ENCODE results near the gene NEIL3. TPM values are rescaled to one million over a fixed set of nuclear protein-coding genes. Genes with fewer than 3 reads are reported as not detected.

Gene NEIL3
- total RNA-seq, 1 experiment from 2014 or later = 6.3 TPM

DNA sequence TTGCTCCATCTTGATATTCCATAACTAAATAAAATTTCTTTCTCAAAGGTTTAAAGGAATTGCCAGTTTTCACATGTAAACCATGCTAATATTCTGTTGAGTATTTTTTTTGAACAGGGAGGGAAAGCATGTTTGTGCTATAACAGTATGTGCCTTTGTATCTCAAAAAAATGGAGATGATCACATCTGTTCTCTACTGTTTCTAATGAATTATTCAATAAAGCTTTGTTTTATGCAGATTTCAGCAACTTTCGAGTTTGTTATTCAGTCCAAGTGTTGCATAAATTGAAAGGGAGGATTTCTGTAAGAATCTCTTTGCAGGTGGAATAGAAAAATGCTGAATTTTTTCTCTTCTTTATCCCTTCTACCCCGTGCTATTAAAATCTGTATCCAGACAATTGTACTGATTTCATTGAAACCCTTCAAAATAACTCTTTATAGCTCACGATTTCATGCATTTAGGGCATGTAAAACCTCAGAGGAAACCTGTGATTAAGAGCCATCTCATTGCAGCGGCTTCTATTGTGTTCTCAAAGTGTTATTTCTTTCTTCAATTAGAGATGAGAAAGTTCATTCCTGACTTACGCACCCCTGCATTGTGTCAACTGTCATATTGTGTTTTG lies 42.1 kb downstream of the NEIL3 start:
- Histone ChIP-seq H3K79me2 (ENCODE audit: insufficient read depth, low read length) (no peaks in the 10 kb centered on the region), H3K4ac (ENCODE audit: low read depth, low read length) (no peak overlapping the region), H2AK5ac (ENCODE audit: insufficient read length, low read length) (no peak overlapping the region), H3K4me1 (ENCODE audit: insufficient read depth, low read length) (no peaks in the 10 kb centered on the region; the same call in 1 of the 2 replicates), H3K79me1 (ENCODE audit: insufficient read depth, low read depth, low read length, poor library complexity, severe bottlenecking) (no peaks in the 10 kb centered on the region), H2BK12ac (ENCODE audit: insufficient read length, low read depth, low read length) (no peak overlapping the region), H4K91ac (ENCODE audit: insufficient read length, low read depth, low read length) (no peak overlapping the region), H2AFZ (ENCODE audit: low read length) (no peak overlapping the region), H2BK20ac (ENCODE audit: low read depth, low read length, poor library complexity, severe bottlenecking) (no peak overlapping the region), H4K20me1 (ENCODE audit: control insufficient read depth, insufficient read depth, insufficient read length) (no peaks in the 10 kb centered on the region), H3K4me2 (ENCODE audit: insufficient read depth, insufficient read length, low read length) (no peak overlapping the region), H3K27ac (ENCODE audit: insufficient read length, low read depth, low read length) (no peak overlapping the region), H3K27me3 (ENCODE audit: insufficient read depth, low read length) (no peaks in the 10 kb centered on the region), H2BK15ac (ENCODE audit: low read depth, low read length) (no peak overlapping the region), H3K18ac (ENCODE audit: insufficient read length, low read depth, low read length) (no peak overlapping the region), H2BK120ac (ENCODE audit: low read depth, low read length, poor library complexity, severe bottlenecking) (no peak overlapping the region), H3K23ac (ENCODE audit: insufficient read length, low read depth, low read length) (no peak overlapping the region), H3K56ac (ENCODE audit: insufficient read length, low read depth, low read length) (no peak overlapping the region), H3K9me3 (ENCODE audit: control insufficient read depth, low read depth, low read length) (no peaks in the 10 kb centered on the region), H3K9ac (ENCODE audit: extremely low read depth, insufficient read length, low read length) (no peak overlapping the region), H2BK5ac (ENCODE audit: insufficient read length, low read length) (no peak overlapping the region), H3T11ph (ENCODE audit: low read length) (no peak overlapping the region), H3K14ac (ENCODE audit: insufficient read depth, low read length) (no peak overlapping the region), H4K8ac (replicated peaks; ENCODE audit: insufficient read length, low read depth, low read length) (no peak overlapping the region), H4K5ac (ENCODE audit: insufficient read length, low read depth, low read length) (no peak overlapping the region), H3K23me2 (ENCODE audit: insufficient read length, low read depth, low read length, poor library complexity, severe bottlenecking) (no peaks in the 10 kb centered on the region)
- H3K4me1 Mint-ChIP-seq = peaks cover 10% of the 10 kb centered on the region in 2 experiments
- H3K27me3 Mint-ChIP-seq (ENCODE audit: low read depth) = no peaks in the 10 kb centered on the region
- peaks cover 12 to 22% (median 15%) of the 10 kb centered on the region in 3 experiments for H3K36me3 Mint-ChIP-seq (ENCODE audit: insufficient read depth in 1 of 3, low read depth in 3 of 3)
- TF ChIP-seq, protein P1, sequence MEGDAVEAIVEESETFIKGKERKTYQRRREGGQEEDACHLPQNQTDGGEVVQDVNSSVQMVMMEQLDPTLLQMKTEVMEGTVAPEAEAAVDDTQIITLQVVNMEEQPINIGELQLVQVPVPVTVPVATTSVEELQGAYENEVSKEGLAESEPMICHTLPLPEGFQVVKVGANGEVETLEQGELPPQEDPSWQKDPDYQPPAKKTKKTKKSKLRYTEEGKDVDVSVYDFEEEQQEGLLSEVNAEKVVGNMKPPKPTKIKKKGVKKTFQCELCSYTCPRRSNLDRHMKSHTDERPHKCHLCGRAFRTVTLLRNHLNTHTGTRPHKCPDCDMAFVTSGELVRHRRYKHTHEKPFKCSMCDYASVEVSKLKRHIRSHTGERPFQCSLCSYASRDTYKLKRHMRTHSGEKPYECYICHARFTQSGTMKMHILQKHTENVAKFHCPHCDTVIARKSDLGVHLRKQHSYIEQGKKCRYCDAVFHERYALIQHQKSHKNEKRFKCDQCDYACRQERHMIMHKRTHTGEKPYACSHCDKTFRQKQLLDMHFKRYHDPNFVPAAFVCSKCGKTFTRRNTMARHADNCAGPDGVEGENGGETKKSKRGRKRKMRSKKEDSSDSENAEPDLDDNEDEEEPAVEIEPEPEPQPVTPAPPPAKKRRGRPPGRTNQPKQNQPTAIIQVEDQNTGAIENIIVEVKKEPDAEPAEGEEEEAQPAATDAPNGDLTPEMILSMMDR (conservative IDR thresholded peaks at IDR 0.05) = no peak
- DNase-seq = no peak
- H3K27ac Mint-ChIP-seq = no peak overlapping the region; a peak in 1 of 7 replicates
- H3K4me3 Mint-ChIP-seq = no peak overlapping the region
- H3K9me3 Mint-ChIP-seq = no peaks in the 10 kb centered on the region; a peak in 1 of 5 replicates
- no CpG with 5 or more reads among the region's 5 CpGs for WGBS (ENCODE audit: extremely low coverage, insufficient read length, low lambda C conversion rate)

Measured in H9 (cell line).